IMR-90 (cell line): Measurements from ENCODE around the gene METTL27. TPM values are rescaled to one million over a fixed set of nuclear protein-coding genes. Genes with fewer than 3 reads are reported as not detected.
"Not testable (repeated sequence)": the region's sequence is repeated elsewhere in the genome, so short reads cannot be mapped to it uniquely, and the experiment has no call there.

Experiments used
- ATAC-seq: fragments of 200-7000 bp; cut with Tn5 transposase; 2 replicates; pipeline ENCODE4 v1.9.1; 2020; ENCODE audit warnings: low read depth, mild to moderate bottlenecking, moderate library complexity
- BruUV-seq: library from RNA; stranded (reverse); fragments of 400-500 nt; replicated peaks from 2 replicates; lab custom pipeline; 2021; lab: Mats Ljungman, UMichigan
- CTCF ChIA-PET: fragments of 300-600 bp; formaldehyde crosslinking; extraction: SDS; loops from one replicate; lab custom pipeline; 2021; ENCODE audit warnings: antibody characterized with exemption; lab: Yijun Ruan, JAX
- POLR2A ChIA-PET: fragments of 300-600 bp; sonication (Branson Sonifier 250); formaldehyde crosslinking; loops from one replicate; lab custom pipeline; 2022; ENCODE audit warnings: antibody characterized with exemption; ENCODE audit not compliant: unreplicated experiment; lab: Charles Lee
- DNase-seq: peaks from one replicate; pipeline ENCODE4 v3.0.0; 2013
- H2AFZ ChIP-seq: replicated peaks from 2 replicates; pipeline ENCODE3; 2013; ENCODE audit warnings: low read length, mild to moderate bottlenecking; ENCODE audit not compliant: poor library complexity
- H2AK5ac ChIP-seq: 2 replicates; pipeline ENCODE4 v1.6.1; 2013; ENCODE audit warnings: low read depth, low read length, inconsistent platforms
- H2AK9ac ChIP-seq: replicated peaks from 2 replicates; pipeline ENCODE3; 2013; ENCODE audit warnings: mild to moderate bottlenecking, low read depth, low read length, moderate library complexity; ENCODE audit not compliant: poor library complexity
- H2BK120ac ChIP-seq: 2 replicates; pipeline ENCODE4 v1.6.1; 2013; ENCODE audit warnings: low read depth, low read length, inconsistent platforms
- H2BK15ac ChIP-seq: 3 replicates; pipeline ENCODE4 v1.6.1; 2013; ENCODE audit warnings: low read depth, low read length, inconsistent platforms
- H2BK20ac ChIP-seq: 2 replicates; pipeline ENCODE4 v1.6.1; 2013; ENCODE audit warnings: low read depth, mild to moderate bottlenecking, inconsistent platforms, low read length, moderate library complexity
- H2BK5ac ChIP-seq: 2 replicates; pipeline ENCODE4 v1.6.1; 2013; ENCODE audit warnings: mild to moderate bottlenecking, low read depth, low read length, inconsistent platforms; ENCODE audit not compliant: poor library complexity, severe bottlenecking
- H3K14ac ChIP-seq: replicated peaks from 2 replicates; pipeline ENCODE4 v1.6.1; 2013; ENCODE audit warnings: low read depth, low read length, inconsistent platforms
- H3K18ac ChIP-seq: 2 replicates; pipeline ENCODE4 v1.6.1; 2013; ENCODE audit warnings: low read depth, low read length, control low read depth
- H3K23ac ChIP-seq: 2 replicates; pipeline ENCODE4 v1.6.1; 2013; ENCODE audit warnings: low read depth, low read length, inconsistent platforms
- H3K27ac ChIP-seq: 2 replicates; pipeline ENCODE4 v1.5.1; 2013; ENCODE audit warnings: mild to moderate bottlenecking, control low read depth, low read length; ENCODE audit not compliant: insufficient read depth
- H3K27me3 ChIP-seq: 2 replicates; pipeline ENCODE4 v1.6.1; 2013; ENCODE audit warnings: low read length; ENCODE audit not compliant: control insufficient read depth, insufficient read depth
- H3K36me3 ChIP-seq: 2 replicates; pipeline ENCODE4 v1.6.1; 2013; ENCODE audit warnings: low read length, mixed read lengths; ENCODE audit not compliant: control insufficient read depth, insufficient read depth
- H3K4ac ChIP-seq: 2 replicates; pipeline ENCODE4 v1.6.1; 2013; ENCODE audit warnings: low read depth, low read length, inconsistent platforms
- H3K4me1 ChIP-seq: 2 replicates; pipeline ENCODE4 v1.6.1; 2013; ENCODE audit warnings: low read length, mixed read lengths; ENCODE audit not compliant: control insufficient read depth, insufficient read depth
- H3K4me2 ChIP-seq: 2 replicates; pipeline ENCODE4 v1.6.1; 2013; ENCODE audit warnings: low read depth, mild to moderate bottlenecking, control low read depth, low read length, moderate library complexity
- H3K4me3 ChIP-seq: 2 replicates; pipeline ENCODE4 v1.5.1; 2013; ENCODE audit warnings: low read depth, mild to moderate bottlenecking, control low read depth, low read length, moderate library complexity; ENCODE audit not compliant: insufficient read depth
- H3K56ac ChIP-seq: 2 replicates; pipeline ENCODE4 v1.6.1; 2013; ENCODE audit warnings: low read length, inconsistent platforms; ENCODE audit not compliant: insufficient read depth; ENCODE audit errors: extremely low read depth
- H3K79me1 ChIP-seq, 2 experiments: 2 replicates each; pipeline ENCODE4 v1.6.1; 2013; ENCODE audit warnings: low read length in 2 of 2, inconsistent platforms in 1 of 2, low read depth in 1 of 2
- H3K9ac ChIP-seq: 2 replicates; pipeline ENCODE4 v1.6.1; 2013; ENCODE audit warnings: low read depth, low read length, control low read depth
- H3K9me1 ChIP-seq: 2 replicates; pipeline ENCODE4 v1.6.1; 2013; ENCODE audit warnings: low read length, inconsistent platforms; ENCODE audit not compliant: insufficient read depth
- H3K9me3 ChIP-seq: 2 replicates; pipeline ENCODE4 v1.6.1; 2013; ENCODE audit warnings: low read length; ENCODE audit not compliant: control insufficient read depth, insufficient read depth
- H4K20me1 ChIP-seq: 2 replicates; pipeline ENCODE4 v1.6.1; 2013; ENCODE audit warnings: low read length, inconsistent platforms; ENCODE audit not compliant: insufficient read depth
- H4K5ac ChIP-seq: 2 replicates; pipeline ENCODE4 v1.6.1; 2013; ENCODE audit warnings: mild to moderate bottlenecking, low read depth, low read length, control low read depth
- H4K8ac ChIP-seq, 2 experiments: 2 replicates each; pipeline ENCODE4 v1.6.1; 2013; ENCODE audit warnings: low read depth in 2 of 2, low read length in 2 of 2, control low read depth in 1 of 2, inconsistent platforms in 1 of 2
- H4K91ac ChIP-seq: 2 replicates; pipeline ENCODE4 v1.6.1; 2013; ENCODE audit warnings: low read depth, low read length, inconsistent platforms; ENCODE audit not compliant: insufficient read depth
- dilution Hi-C: fragments of 300-500 bp; cut with HindIII; formaldehyde crosslinking; loops from one replicate; pipeline ENCODE4 v1.14.3; 2018; ENCODE audit warnings: low sequenced_read_pairs; ENCODE audit not compliant: unreplicated experiment
- in situ Hi-C: fragments of 300-500 bp; cut with MboI; formaldehyde crosslinking; loops from 3 replicates; pipeline ENCODE4 v1.14.3; 2019; ENCODE audit warnings: low sequenced_read_pairs, inconsistent platforms, mixed read lengths
- intact Hi-C: fragments of 100-400 bp; cut with micrococcal nuclease; formaldehyde crosslinking; loops from 2 replicates; pipeline ENCODE4 v1.10.0; 2022
- polyA plus RNA-seq, 3 experiments: library from polyadenylated mRNA; depleted of rRNA; stranded (reverse); fragments of >200 nt; gene quantifications; 2 replicates each; pipeline ENCODE4 v1.2.3, GENCODE V29; 2012; ENCODE audit warnings: low replicate concordance in 1 of 3
- total RNA-seq: library from RNA; depleted of rRNA; stranded (reverse); fragments of >200 nt; gene quantifications from 2 replicates; pipeline ENCODE4 v1.2.3, GENCODE V29; 2012

The METTL27 gene
- total and polyA plus RNA-seq, 2 of the 4 experiments (the other 2 are of a cell fraction) = 2.3 to 4.3 TPM

GRCh38 chr7:73837167-73837566, 5.1 kb downstream of the METTL27 start:
- ATAC-seq, H3K27me3 ChIP-seq, H3K4me2 ChIP-seq, H4K20me1 ChIP-seq, dilution Hi-C loops, H3K4ac ChIP-seq, H3K9me1 ChIP-seq, H4K5ac ChIP-seq, H3K27ac ChIP-seq, H4K91ac ChIP-seq, H4K8ac ChIP-seq, H2AFZ ChIP-seq, H2BK20ac ChIP-seq, intact Hi-C loops, H2AK5ac ChIP-seq, H2AK9ac ChIP-seq, H3K9ac ChIP-seq, H3K18ac ChIP-seq, H3K4me3 ChIP-seq, H3K4me1 ChIP-seq, in situ Hi-C loops, H3K23ac ChIP-seq, BruUV-seq, H2BK120ac ChIP-seq, H2BK5ac ChIP-seq, H3K9me3 ChIP-seq, H3K56ac ChIP-seq, H2BK15ac ChIP-seq, H3K14ac ChIP-seq, DNase-seq, H3K36me3 ChIP-seq: not testable (repeated sequence)
- peaks cover 5 to 21% of the 10 kb centered on the region in 2 experiments for H3K79me1 ChIP-seq
- CTCF ChIA-PET = interaction anchor here (0.6 kb wide), 1 partner anchor 22 kb away, joined by 3 read pairs; no protein-coding TSS in a partner anchor
- POLR2A ChIA-PET = interaction anchor here (0.6 kb wide), 1 partner anchor 59 kb away, joined by 5 read pairs; no protein-coding TSS in a partner anchor
